HCT116 (cell line): ENCODE results near the gene BCL11B. TPM values are rescaled to one million over a fixed set of nuclear protein-coding genes. Genes with fewer than 3 reads are reported as not detected.

ENCODE experiments used
- ATAC-seq: fragments of 200-7000 bp; cut with Tn5 transposase; 2 replicates; pipeline ENCODE4 v1.9.1; 2020; ENCODE audit warnings: mild to moderate bottlenecking, moderate library complexity
- BruUV-seq: library from RNA; stranded (reverse); fragments of 400-500 nt; replicated peaks from 2 replicates; lab custom pipeline; 2021; lab: Mats Ljungman, UMichigan
- CTCF ChIA-PET: fragments of 300-600 bp; sonication (Branson Sonifier 250); formaldehyde crosslinking; loops from one replicate; lab custom pipeline; 2021; ENCODE audit warnings: antibody characterized with exemption; lab: Charles Lee
- POLR2A ChIA-PET: fragments of 300-600, 350-600 bp; sonication (Branson Sonifier 250); formaldehyde crosslinking; loops from one replicate; lab custom pipeline; 2021; ENCODE audit warnings: antibody characterized with exemption; lab: Charles Lee
- RAD21 ChIA-PET, 2 experiments: fragments of 300-600 bp; sonication (Branson Sonifier 250); formaldehyde crosslinking; loops; one replicate each; lab custom pipeline; 2023; ENCODE audit warnings: low total read pairs in 2 of 2; ENCODE audit not compliant: uncharacterized antibody in 2 of 2, unreplicated experiment in 2 of 2, low non-redundant PET in 1 of 2; lab: Charles Lee
- DNase-seq: peaks from one replicate; pipeline ENCODE4 v3.0.0-alpha.2; 2010; ENCODE audit warnings: low read depth, low spot score
- H2AFZ ChIP-seq: fragments of 200-600 bp; shearing (Covaris generic), sonication (generic); 2 replicates; pipeline ENCODE4 v1.6.1; 2017; ENCODE audit warnings: low read depth, mixed run types, mixed read lengths, antibody characterized with exemption, low read length; ENCODE audit not compliant: poor library complexity, severe bottlenecking
- H3K27ac ChIP-seq: 2 replicates; pipeline ENCODE4 v1.5.1; 2012; ENCODE audit warnings: low read depth, low read length
- H3K27me3 ChIP-seq: fragments of 200-600 bp; sonication (generic); 2 replicates; pipeline ENCODE4 v1.6.1; 2016; ENCODE audit warnings: mixed run types, low read length, mixed read lengths; ENCODE audit not compliant: insufficient read depth
- H3K36me3 ChIP-seq, 2 experiments: fragments of 200-500 bp in 1 of 2; fragments of 200-600 bp in 1 of 2; sonication (Bioruptor generic) in 1 of 2; sonication (generic) in 1 of 2; 2 replicates each; pipeline versions ENCODE4 v1.5.1 to v1.6.1; 2014 to 2016; ENCODE audit warnings: low read length in 2 of 2, inconsistent platforms in 1 of 2, mixed read lengths in 1 of 2, mixed run types in 1 of 2; ENCODE audit not compliant: insufficient read depth in 2 of 2, control insufficient read depth in 1 of 2
- H3K4me1 ChIP-seq, 2 experiments: fragments of 200-600 bp in 1 of 2; sonication (generic) in 1 of 2; 2 replicates each; pipeline versions ENCODE4 v1.5.1 to v1.6.1; 2012 to 2017; ENCODE audit warnings: low read length in 2 of 2, inconsistent platforms in 1 of 2, mild to moderate bottlenecking in 1 of 2, mixed read lengths in 1 of 2, mixed run types in 1 of 2, moderate library complexity in 1 of 2; ENCODE audit not compliant: insufficient read depth in 2 of 2, control insufficient read depth in 1 of 2
- H3K4me2 ChIP-seq: fragments of 200-600 bp; sonication (generic); 2 replicates; pipeline ENCODE4 v1.6.1; 2017; ENCODE audit warnings: mixed run types, low read length, mixed read lengths
- H3K4me3 ChIP-seq, 2 experiments: fragments of 200-600 bp in 1 of 2; sonication (generic) in 1 of 2; replicated peaks in 1 of 2; 2 replicates each; pipeline ENCODE4 v1.5.1; 2011 to 2016; ENCODE audit warnings: low read length in 2 of 2, control low read depth in 1 of 2, low read depth in 1 of 2, mild to moderate bottlenecking in 1 of 2, mixed read lengths in 1 of 2, mixed run types in 1 of 2
- H3K79me2 ChIP-seq: fragments of 200-600 bp; sonication (generic); 2 replicates; pipeline ENCODE4 v1.6.1; 2017; ENCODE audit warnings: mild to moderate bottlenecking, mixed run types, low read length, moderate library complexity, mixed read lengths; ENCODE audit not compliant: insufficient read depth
- H3K9ac ChIP-seq: fragments of 200-600 bp; sonication (generic); 2 replicates; pipeline ENCODE4 v1.6.1; 2016; ENCODE audit warnings: low read length, mixed read lengths
- H3K9me2 ChIP-seq: fragments of 200-600 bp; sonication (generic), shearing (Covaris generic); 2 replicates; pipeline ENCODE4 v1.6.1; 2017; ENCODE audit warnings: mixed run types, mild to moderate bottlenecking, moderate library complexity; ENCODE audit not compliant: insufficient read depth
- H3K9me3 ChIP-seq, 2 experiments: fragments of 200-500 bp in 1 of 2; fragments of 200-600 bp in 1 of 2; sonication (Bioruptor generic) in 1 of 2; sonication (generic) in 1 of 2; 2 replicates each; pipeline ENCODE4 v1.6.1; 2014 to 2017; ENCODE audit warnings: low read length in 2 of 2, mixed read lengths in 2 of 2, inconsistent platforms in 1 of 2, low read depth in 1 of 2, mild to moderate bottlenecking in 1 of 2, mixed run types in 1 of 2, moderate library complexity in 1 of 2; ENCODE audit not compliant: control insufficient read depth in 1 of 2, insufficient read depth in 1 of 2
- H4K20me1 ChIP-seq: fragments of 200-600 bp; sonication (generic), shearing (Covaris generic); 2 replicates; pipeline ENCODE4 v1.6.1; 2017; ENCODE audit warnings: mixed run types, mild to moderate bottlenecking, moderate library complexity; ENCODE audit not compliant: insufficient read depth
- ATF3 ChIP-seq: IDR thresholded peaks from 2 replicates; pipeline ENCODE4 v1.6.1; 2012
- CBX3 ChIP-seq: IDR thresholded peaks from 2 replicates; pipeline ENCODE4 v1.6.1; 2012; ENCODE audit warnings: low read depth
- CTCF ChIP-seq, 3 experiments: fragments of 200-600 bp in 1 of 3; sonication (generic) in 1 of 3; IDR thresholded peaks in 2 of 3; conservative IDR thresholded peaks in 1 of 3; 2 replicates each; pipeline ENCODE4 v1.5.1; 2012 to 2017; ENCODE audit warnings: low read depth in 2 of 3, low read length in 2 of 3, antibody characterized with exemption in 1 of 3, borderline replicate concordance in 1 of 3, control low read depth in 1 of 3, mild to moderate bottlenecking in 1 of 3, mixed read lengths in 1 of 3, mixed run types in 1 of 3, moderate library complexity in 1 of 3; ENCODE audit not compliant: insufficient read depth in 1 of 3
- EGR1 ChIP-seq: IDR thresholded peaks from 2 replicates; pipeline ENCODE4 v1.6.1; 2012; ENCODE audit warnings: low read depth
- ELF1 ChIP-seq: IDR thresholded peaks from 2 replicates; pipeline ENCODE4 v1.6.1; 2012; ENCODE audit warnings: low read depth, borderline replicate concordance
- JUND ChIP-seq: IDR thresholded peaks from 2 replicates; pipeline ENCODE4 v1.6.1; 2012
- MAX ChIP-seq: IDR thresholded peaks from 2 replicates; pipeline ENCODE4 v1.6.1; 2012
- POLR2AphosphoS5 ChIP-seq: IDR thresholded peaks from 2 replicates; pipeline ENCODE4 v1.6.1; 2011; ENCODE audit warnings: mild to moderate bottlenecking, low read depth, low read length, moderate library complexity
- REST ChIP-seq: IDR thresholded peaks from 2 replicates; pipeline ENCODE4 v1.6.1; 2012; ENCODE audit warnings: low read depth
- SP1 ChIP-seq: IDR thresholded peaks from 2 replicates; pipeline ENCODE4 v1.6.1; 2012; ENCODE audit warnings: low read depth
- SRF ChIP-seq: IDR thresholded peaks from 2 replicates; pipeline ENCODE4 v1.6.1; 2012; ENCODE audit warnings: low read depth
- TCF7L2 ChIP-seq: IDR thresholded peaks from 2 replicates; pipeline ENCODE4 v1.7.0; 2011; ENCODE audit warnings: borderline replicate concordance, inconsistent platforms; ENCODE audit not compliant: insufficient read depth, insufficient read length; ENCODE audit errors: extremely low read depth
- YY1 ChIP-seq: IDR thresholded peaks from 2 replicates; pipeline ENCODE4 v1.6.1; 2011; ENCODE audit warnings: low read length, low read depth, moderate library complexity, mild to moderate bottlenecking; ENCODE audit not compliant: insufficient replicate concordance; ENCODE audit errors: extremely low read depth
- ZBTB33 ChIP-seq: IDR thresholded peaks from 2 replicates; pipeline ENCODE4 v1.6.1; 2011; ENCODE audit warnings: mild to moderate bottlenecking, low read length, moderate library complexity; ENCODE audit not compliant: insufficient replicate concordance; ENCODE audit errors: extremely low read depth
- ZFX ChIP-seq: fragments of 450-650 bp; IDR thresholded peaks from 2 replicates; pipeline ENCODE4 v1.6.1; 2017
- ZNF274 ChIP-seq: fragments of 200-500 bp; sonication (Bioruptor generic); IDR thresholded peaks from 2 replicates; pipeline ENCODE4 v1.6.1; 2014; ENCODE audit warnings: mild to moderate bottlenecking, low read depth, low read length, inconsistent platforms
- intact Hi-C: fragments of 100-400 bp; cut with micrococcal nuclease; formaldehyde crosslinking; loops from 2 replicates; pipeline ENCODE4 v1.10.0; 2022
- total RNA-seq: library from RNA; stranded (reverse); gene quantifications from one replicate; pipeline ENCODE4 v1.2.1, GENCODE V29; 2021; ENCODE audit not compliant: unreplicated experiment

BCL11B gene
- total RNA-seq, 1 experiment from 2014 or later: 1.1 TPM

DNA sequence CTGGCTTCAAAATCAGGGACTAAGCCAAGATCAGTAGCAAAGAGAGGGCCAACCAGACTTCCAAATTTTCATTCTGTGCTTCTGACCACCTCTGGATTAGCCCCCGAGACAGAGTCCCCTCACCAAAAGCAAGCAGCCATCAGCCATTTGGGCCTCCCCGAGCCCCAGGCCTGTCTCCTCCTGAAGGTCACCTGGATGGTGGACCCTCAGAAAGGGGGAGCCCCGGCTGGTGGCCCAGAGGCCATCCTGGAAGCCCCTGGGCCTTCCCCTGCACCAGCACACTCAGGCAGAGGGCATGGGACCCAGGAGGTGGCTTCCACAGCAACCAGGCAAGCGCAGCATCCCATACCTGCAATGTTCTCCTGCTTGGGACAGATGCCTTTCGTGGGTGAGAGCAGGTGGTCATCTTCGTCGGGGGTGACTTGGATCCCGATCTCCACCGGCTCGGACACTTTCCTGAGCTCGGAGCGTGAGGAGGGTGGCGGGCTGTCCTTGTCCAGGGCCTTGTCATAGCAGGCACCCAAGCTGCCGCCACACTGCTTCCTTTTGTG lies 14.8 kb downstream of the BCL11B start:
- Histone ChIP-seq H3K9me3 (no peaks in the 10 kb centered on the region), H3K4me2 (no peak overlapping the region), H3K9me2 (no peaks in the 10 kb centered on the region), H2AFZ (no peak overlapping the region), H3K9ac (no peak overlapping the region), H3K27ac (no peak overlapping the region), H3K79me2 (no peaks in the 10 kb centered on the region), H3K4me1 (peaks cover 12 to 14% of the 10 kb centered on the region in 2 experiments), H3K36me3 (no peaks in the 10 kb centered on the region), H3K4me3 (no peak overlapping the region), H3K27me3 (no peaks in the 10 kb centered on the region), H4K20me1 (no peaks in the 10 kb centered on the region)
- ChIA-PET POLR2A (no interaction called here), CTCF (interaction anchor here (1.5 kb wide), 1 partner anchor 9 kb away, joined by 3 read pairs; no protein-coding TSS in a partner anchor), RAD21 (no interaction called here)
- no TSS peak for BruUV-seq
- DNase-seq (no peak), ATAC-seq (no peak)
- intact Hi-C loops: no loop called here
- no peak for TF ChIP-seq ATF3
- no peak for TF ChIP-seq REST
- TF ChIP-seq SRF: no peak
- no peak for TF ChIP-seq CTCF (IDR thresholded peaks at IDR 0.05 in 2 of 3, conservative IDR thresholded peaks at IDR 0.05 in 1 of 3; ENCODE audit: borderline replicate concordance in 1 of 3, insufficient read depth in 1 of 3, low read depth in 2 of 3, low read length in 2 of 3)
- TF ChIP-seq CBX3: no peak
- no peak for TF ChIP-seq JUND
- no peak for TF ChIP-seq ZNF274
- no peak for TF ChIP-seq TCF7L2
- no peak for TF ChIP-seq POLR2AphosphoS5
- no peak for TF ChIP-seq ELF1
- TF ChIP-seq ZFX: no peak
- no peak for TF ChIP-seq ZBTB33
- no peak for TF ChIP-seq MAX
- no peak for TF ChIP-seq YY1
- no peak for TF ChIP-seq EGR1
- TF ChIP-seq SP1: no peak
